Epithelial cell of proximal tubule (primary cell): ENCODE measurements around the gene OR52D1. TPM values are rescaled to one million over a fixed set of nuclear protein-coding genes. Genes with fewer than 3 reads are reported as not detected.
A peak's percentile ranks its signal among the peaks of the same experiment; 100 is the strongest.

Experiments
- DNase-seq: peaks from one replicate; pipeline ENCODE4 v3.0.0-alpha.2; 2011; ENCODE audit warnings: low read depth
- H3K4me3 ChIP-seq: 2 replicates; pipeline ENCODE4 v1.5.1; 2011; ENCODE audit warnings: low read depth, mild to moderate bottlenecking, low read length
- CTCF ChIP-seq: conservative IDR thresholded peaks from 2 replicates; pipeline ENCODE4 v1.5.1; 2012; ENCODE audit warnings: low read depth, mild to moderate bottlenecking, low read length
- total RNA-seq: library from RNA; depleted of rRNA; stranded (reverse); fragments of >200 nt; gene quantifications from 2 replicates; pipeline ENCODE4 v1.2.3, GENCODE V29; 2015

OR52D1 gene
- total RNA-seq, 1 donor from 2014 or later = not detected

GRCh38 chr11:5489576-5490357, 1.3 kb downstream of the OR52D1 start:
- no peak for TF ChIP-seq CTCF
- H3K4me3 ChIP-seq = no peak overlapping the region

GRCh38 chr11:5499671-5500070, 11.2 kb downstream of the OR52D1 start:
- no peak for TF ChIP-seq CTCF

More at GRCh38 chr11:5489576-5490357, 1.3 kb downstream of the OR52D1 start:
- no peak for DNase-seq

GRCh38 chr11:5500393-5500801, 11.9 kb downstream of the OR52D1 start:
- DNase-seq = no peak
- H3K4me3 ChIP-seq = no peak overlapping the region
- no peak for TF ChIP-seq CTCF

More at GRCh38 chr11:5499671-5500070, 11.2 kb downstream of the OR52D1 start:
- no peak overlapping the region for H3K4me3 ChIP-seq
- DNase-seq = no peak

- TF ChIP-seq CTCF = no peak
- no peak overlapping the region for H3K4me3 ChIP-seq
- peak; percentile 23 for DNase-seq
These were observed 16.0 kb downstream of the OR52D1 start for GRCh38 chr11:5504403-5504921.

- H3K4me3 ChIP-seq = no peak overlapping the region
- DNase-seq = no peak
- TF ChIP-seq CTCF = no peak
These were observed 17.0 kb downstream of the OR52D1 start for GRCh38 chr11:5505363-5506048.

GRCh38 chr11:5507177-5507932, 18.9 kb downstream of the OR52D1 start:
- no peak overlapping the region for H3K4me3 ChIP-seq
- TF ChIP-seq CTCF = no peak
- DNase-seq = no peak
